ENCODE measurements around the gene SERTM1. TPM values are rescaled to one million over a fixed set of nuclear protein-coding genes. Genes with fewer than 3 reads are reported as not detected.
A peak's percentile ranks its signal among the peaks of the same experiment; 100 is the strongest.

Gene SERTM1
- total RNA-seq, 4 donors from 2014 or later = 0.13 TPM; not detected in 3

- peak; percentile 26 for ATAC-seq
- TF ChIP-seq POLR2A (IDR thresholded peaks at IDR 0.05) (no peak), EP300 (IDR thresholded peaks at IDR 0.05) (no peak), POLR2AphosphoS5 (IDR thresholded peaks at IDR 0.05) (no peak)
- TF ChIP-seq, protein P1, sequence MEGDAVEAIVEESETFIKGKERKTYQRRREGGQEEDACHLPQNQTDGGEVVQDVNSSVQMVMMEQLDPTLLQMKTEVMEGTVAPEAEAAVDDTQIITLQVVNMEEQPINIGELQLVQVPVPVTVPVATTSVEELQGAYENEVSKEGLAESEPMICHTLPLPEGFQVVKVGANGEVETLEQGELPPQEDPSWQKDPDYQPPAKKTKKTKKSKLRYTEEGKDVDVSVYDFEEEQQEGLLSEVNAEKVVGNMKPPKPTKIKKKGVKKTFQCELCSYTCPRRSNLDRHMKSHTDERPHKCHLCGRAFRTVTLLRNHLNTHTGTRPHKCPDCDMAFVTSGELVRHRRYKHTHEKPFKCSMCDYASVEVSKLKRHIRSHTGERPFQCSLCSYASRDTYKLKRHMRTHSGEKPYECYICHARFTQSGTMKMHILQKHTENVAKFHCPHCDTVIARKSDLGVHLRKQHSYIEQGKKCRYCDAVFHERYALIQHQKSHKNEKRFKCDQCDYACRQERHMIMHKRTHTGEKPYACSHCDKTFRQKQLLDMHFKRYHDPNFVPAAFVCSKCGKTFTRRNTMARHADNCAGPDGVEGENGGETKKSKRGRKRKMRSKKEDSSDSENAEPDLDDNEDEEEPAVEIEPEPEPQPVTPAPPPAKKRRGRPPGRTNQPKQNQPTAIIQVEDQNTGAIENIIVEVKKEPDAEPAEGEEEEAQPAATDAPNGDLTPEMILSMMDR (IDR thresholded peaks at IDR 0.05) = no peak
- H3K27me3 ChIP-seq = peaks cover 46% of the 10 kb centered on the region
- H3K27ac ChIP-seq = no peak overlapping the region
- H3K36me3 ChIP-seq = no peaks in the 10 kb centered on the region
- H3K4me3 ChIP-seq = peak overlapping the region in 1 of 2 donors; percentile 31
- no peaks in the 10 kb centered on the region for H3K9me3 ChIP-seq
- WGBS, 2 donors (ENCODE audit: low coverage in 1 of 2) = 25 to 30% methylated on average over 2 to 6 of the region's 33 CpGs
- H3K4me1 ChIP-seq = peaks cover 0 to 10% (median 0%) of the 10 kb centered on the region in 3 donors
Observed at GRCh38 chr13:36674337-36675212, 755 bp downstream of the SERTM1 start.

DNA sequence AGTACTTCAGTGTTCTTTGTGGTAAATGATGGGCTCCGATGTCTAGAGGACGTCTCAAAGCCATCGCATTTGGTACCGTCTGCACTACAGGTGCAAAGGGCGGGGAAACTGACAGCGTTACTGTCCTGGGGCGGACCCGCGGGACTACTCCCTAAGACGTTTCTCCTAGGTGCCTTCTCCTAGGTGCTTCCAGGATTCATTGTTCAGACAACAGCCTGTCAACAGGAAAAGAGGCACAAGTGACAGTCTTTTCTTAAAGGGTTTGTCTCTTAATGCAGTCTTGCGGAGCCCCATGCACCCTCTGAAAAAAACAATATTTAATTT is 1.4 kb downstream of the SERTM1 start:
- Histone ChIP-seq H3K9me3 (no peaks in the 10 kb centered on the region), H3K4me3 (no peak overlapping the region), H3K27me3 (peaks cover 46% of the 10 kb centered on the region), H3K27ac (no peak overlapping the region), H3K4me1 (peaks cover 0 to 10% (median 0%) of the 10 kb centered on the region in 3 donors), H3K36me3 (no peaks in the 10 kb centered on the region)
- 20 to 24% methylated on average over 2 to 11 of the region's 11 CpGs for WGBS, 2 donors (ENCODE audit: low coverage in 1 of 2)
- TF ChIP-seq, protein P1 (IDR thresholded peaks at IDR 0.05) = no peak
- TF ChIP-seq EP300 (IDR thresholded peaks at IDR 0.05) (no peak), POLR2A (IDR thresholded peaks at IDR 0.05) (no peak), POLR2AphosphoS5 (IDR thresholded peaks at IDR 0.05) (no peak)
- no peak for ATAC-seq

GRCh38 chr13:36680913-36681312 is 7.1 kb downstream of the SERTM1 start:
- Histone ChIP-seq H3K36me3 (no peaks in the 10 kb centered on the region), H3K4me1 (no peaks in the 10 kb centered on the region), H3K27ac (no peak overlapping the region), H3K9me3 (no peaks in the 10 kb centered on the region), H3K27me3 (peaks cover 3% of the 10 kb centered on the region), H3K4me3 (no peak overlapping the region)
- WGBS, 2 donors (ENCODE audit: low coverage in 1 of 2) = 5 to 10% methylated on average over 5 to 6 of the region's 6 CpGs
- ATAC-seq = no peak
- no peak for TF ChIP-seq POLR2AphosphoS5 (IDR thresholded peaks at IDR 0.05)
- no peak for TF ChIP-seq EP300 (IDR thresholded peaks at IDR 0.05)
- TF ChIP-seq, protein P1 (IDR thresholded peaks at IDR 0.05) = no peak

DNA sequence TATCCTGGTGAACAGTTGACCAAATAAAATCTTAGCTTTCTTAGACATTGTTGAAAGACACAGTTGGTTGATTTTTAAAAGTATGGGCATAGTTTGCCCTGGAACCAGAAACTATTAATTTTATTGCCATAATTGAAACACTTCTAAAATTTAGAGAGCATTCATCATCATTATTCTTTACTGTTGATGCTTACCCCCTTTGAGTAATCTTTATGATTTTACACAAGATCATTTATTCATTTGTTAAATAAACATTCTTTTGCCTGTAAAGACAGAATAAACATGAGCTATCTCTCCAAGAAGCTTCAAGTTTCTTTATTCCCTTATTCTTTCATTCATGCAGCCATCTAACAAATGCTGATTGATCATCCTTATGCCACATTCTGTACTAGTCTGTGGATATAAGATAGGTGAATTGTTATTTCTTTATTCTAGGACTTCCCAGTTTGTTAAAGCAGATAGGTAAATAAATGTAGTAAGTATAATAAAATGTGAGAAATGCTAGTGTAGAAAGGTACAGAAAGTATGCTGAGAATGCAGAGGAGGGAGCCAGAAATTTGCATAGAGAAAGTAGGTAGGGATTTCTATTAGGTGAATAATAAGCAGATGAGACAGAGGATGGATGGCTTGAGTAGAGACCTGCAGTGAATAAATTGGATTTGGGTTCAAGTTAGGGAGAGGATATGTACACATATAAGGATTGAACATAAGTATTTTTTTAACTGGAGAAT is 8.2 kb downstream of the SERTM1 start:
- Histone ChIP-seq H3K36me3 (no peaks in the 10 kb centered on the region), H3K4me1 (no peaks in the 10 kb centered on the region), H3K27me3 (no peaks in the 10 kb centered on the region), H3K9me3 (no peaks in the 10 kb centered on the region), H3K27ac (no peak overlapping the region), H3K4me3 (no peak overlapping the region)
- TF ChIP-seq, protein P1 (IDR thresholded peaks at IDR 0.05) = no peak
- no peak for ATAC-seq

DNA sequence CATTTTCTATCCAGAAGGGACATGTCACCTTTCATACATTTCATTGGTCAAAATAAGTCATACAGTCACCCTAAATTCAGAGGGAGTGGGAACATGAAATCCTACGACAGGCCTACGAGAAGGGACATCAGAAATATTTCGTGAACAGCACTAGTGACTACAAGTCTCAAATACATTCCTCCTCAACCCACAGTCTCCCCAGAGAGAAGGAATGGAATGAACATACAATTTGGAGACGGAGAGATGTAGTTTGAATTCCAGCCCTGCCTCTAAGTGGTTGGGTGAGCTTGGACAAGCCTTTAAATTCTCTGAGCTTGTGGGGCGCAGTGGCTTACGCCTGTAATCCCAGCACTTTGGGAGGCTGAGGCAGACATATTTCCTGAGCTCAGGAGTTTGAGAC is 9.9 kb downstream of the SERTM1 start:
- H3K36me3 ChIP-seq = no peaks in the 10 kb centered on the region
- WGBS, 2 donors (ENCODE audit: low coverage in 1 of 2) = 60 to 93% methylated on average over 1 to 4 of the region's 6 CpGs
- no peak overlapping the region for H3K27ac ChIP-seq
- no peaks in the 10 kb centered on the region for H3K27me3 ChIP-seq
- no peaks in the 10 kb centered on the region for H3K4me1 ChIP-seq
- H3K9me3 ChIP-seq = no peaks in the 10 kb centered on the region
- TF ChIP-seq, protein P1 (IDR thresholded peaks at IDR 0.05) = no peak
- TF ChIP-seq POLR2AphosphoS5 (IDR thresholded peaks at IDR 0.05) (no peak), POLR2A (IDR thresholded peaks at IDR 0.05) (no peak), EP300 (IDR thresholded peaks at IDR 0.05) (no peak)
- no peak overlapping the region for H3K4me3 ChIP-seq
- no peak for ATAC-seq

Data from gastroesophageal sphincter (tissue), 4 donors.